Measurements from ENCODE around the gene SPATA3. TPM values are rescaled to one million over a fixed set of nuclear protein-coding genes. Genes with fewer than 3 reads are reported as not detected.

Gene SPATA3
- total and polyA plus RNA-seq, 2 of the 13 experiments (the other 11 are each of a cell fraction or from before 2014, with no cell fraction given) = not detected

DNA sequence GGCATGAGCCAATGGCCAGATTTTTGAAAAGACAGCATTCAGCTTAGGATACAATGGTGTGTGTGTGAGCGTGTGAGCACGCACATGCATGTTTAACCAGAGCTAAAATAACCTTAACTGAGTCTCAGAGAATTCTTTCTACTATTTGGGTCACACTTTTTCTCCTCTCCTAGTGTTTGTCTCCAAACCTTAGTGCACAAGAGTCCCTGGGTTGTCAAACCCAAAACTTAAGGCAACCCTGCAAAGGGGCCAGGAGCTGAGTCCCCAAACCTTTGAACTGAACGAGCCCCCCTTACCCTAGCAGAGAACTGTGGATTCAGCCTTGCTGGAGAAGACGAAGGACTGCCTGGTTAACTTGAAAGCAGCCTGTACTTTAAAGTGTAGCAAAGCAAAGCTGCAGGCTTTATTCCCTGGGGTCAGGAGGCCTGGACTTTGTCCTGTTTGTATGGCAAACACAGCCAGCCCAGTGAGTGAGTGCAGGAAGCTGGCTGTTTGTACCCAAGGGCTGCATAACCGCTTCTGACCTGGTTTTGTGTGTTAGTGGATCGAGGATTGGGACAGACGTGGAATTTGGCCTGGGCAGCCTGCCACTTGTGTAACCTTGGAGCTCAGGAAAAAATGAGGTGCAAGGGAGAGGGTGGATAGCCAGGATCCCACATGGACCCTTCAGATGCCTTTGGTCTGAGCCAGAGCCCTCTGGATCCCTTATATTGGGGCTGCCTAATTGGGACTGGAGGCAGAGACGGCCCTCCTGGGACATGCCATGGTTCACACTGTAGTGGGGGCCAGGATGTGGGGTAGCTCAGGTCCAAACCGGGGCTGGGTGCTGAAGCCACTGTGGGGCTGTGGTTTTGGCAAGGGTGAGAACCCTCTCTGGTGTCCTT is 54.3 kb downstream of the SPATA3 start (continued):
- TF ChIP-seq ZBTB44 (CRISPR knock-in tag; IDR thresholded peaks at IDR 0.05) (no peak; the same call in 1 of the 2 replicates), ZNF772 (CRISPR knock-in tag; IDR thresholded peaks at IDR 0.05) (peak; percentile 98), ZNF484 (CRISPR knock-in tag; IDR thresholded peaks at IDR 0.05; ENCODE audit: borderline replicate concordance, low read depth) (no peak; the same call in 1 of the 2 replicates), ZKSCAN1 (IDR thresholded peaks at IDR 0.05; ENCODE audit: low read length) (no peak; the same call in 1 of the 2 replicates), ZNF605 (CRISPR knock-in tag; IDR thresholded peaks at IDR 0.05) (peak; percentile 99), ZNF678 (CRISPR knock-in tag; IDR thresholded peaks at IDR 0.05) (no peak), RBAK (CRISPR knock-in tag; IDR thresholded peaks at IDR 0.05) (peak; percentile 72), STAT5B (CRISPR knock-in tag; IDR thresholded peaks at IDR 0.05) (peak; percentile 93; the same call in 1 of the 2 replicates), PPARG (CRISPR knock-in tag; conservative IDR thresholded peaks at IDR 0.05) (peak; percentile 94), ARID2 (CRISPR knock-in tag; IDR thresholded peaks at IDR 0.05; ENCODE audit: borderline replicate concordance) (peak; percentile 62; the same call in 1 of the 2 replicates), RCOR2 (CRISPR knock-in tag; IDR thresholded peaks at IDR 0.05) (peak; percentile 98), CREBL2 (CRISPR knock-in tag; IDR thresholded peaks at IDR 0.05; ENCODE audit: borderline replicate concordance) (no peak), ZNF609 (CRISPR knock-in tag; IDR thresholded peaks at IDR 0.05; ENCODE audit: borderline replicate concordance) (peak; percentile 98), YEATS2 (CRISPR knock-in tag; IDR thresholded peaks at IDR 0.05; ENCODE audit: borderline replicate concordance) (peak; percentile 74; the same call in 1 of the 2 replicates), SRY (CRISPR knock-in tag; IDR thresholded peaks at IDR 0.05) (no peak; the same call in 1 of the 2 replicates)
- TF ChIP-seq, protein P1, sequence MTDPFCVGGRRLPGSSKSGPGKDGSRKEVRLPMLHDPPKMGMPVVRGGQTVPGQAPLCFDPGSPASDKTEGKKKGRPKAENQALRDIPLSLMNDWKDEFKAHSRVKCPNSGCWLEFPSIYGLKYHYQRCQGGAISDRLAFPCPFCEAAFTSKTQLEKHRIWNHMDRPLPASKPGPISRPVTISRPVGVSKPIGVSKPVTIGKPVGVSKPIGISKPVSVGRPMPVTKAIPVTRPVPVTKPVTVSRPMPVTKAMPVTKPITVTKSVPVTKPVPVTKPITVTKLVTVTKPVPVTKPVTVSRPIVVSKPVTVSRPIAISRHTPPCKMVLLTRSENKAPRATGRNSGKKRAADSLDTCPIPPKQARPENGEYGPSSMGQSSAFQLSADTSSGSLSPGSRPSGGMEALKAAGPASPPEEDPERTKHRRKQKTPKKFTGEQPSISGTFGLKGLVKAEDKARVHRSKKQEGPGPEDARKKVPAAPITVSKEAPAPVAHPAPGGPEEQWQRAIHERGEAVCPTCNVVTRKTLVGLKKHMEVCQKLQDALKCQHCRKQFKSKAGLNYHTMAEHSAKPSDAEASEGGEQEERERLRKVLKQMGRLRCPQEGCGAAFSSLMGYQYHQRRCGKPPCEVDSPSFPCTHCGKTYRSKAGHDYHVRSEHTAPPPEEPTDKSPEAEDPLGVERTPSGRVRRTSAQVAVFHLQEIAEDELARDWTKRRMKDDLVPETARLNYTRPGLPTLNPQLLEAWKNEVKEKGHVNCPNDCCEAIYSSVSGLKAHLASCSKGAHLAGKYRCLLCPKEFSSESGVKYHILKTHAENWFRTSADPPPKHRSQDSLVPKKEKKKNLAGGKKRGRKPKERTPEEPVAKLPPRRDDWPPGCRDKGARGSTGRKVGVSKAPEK (CRISPR knock-in tag; IDR thresholded peaks at IDR 0.05; ENCODE audit: borderline replicate concordance) = peak; percentile 97; the same call in 1 of the 2 replicates
